Measurements from ENCODE around the gene TCP11L2. TPM values are rescaled to one million over a fixed set of nuclear protein-coding genes. Genes with fewer than 3 reads are reported as not detected.

The TCP11L2 gene
- total and polyA plus RNA-seq, 2 of the 8 experiments (the other 6 are each of a cell fraction or from before 2014, with no cell fraction given) = 2.1 to 7.1 TPM

DNA sequence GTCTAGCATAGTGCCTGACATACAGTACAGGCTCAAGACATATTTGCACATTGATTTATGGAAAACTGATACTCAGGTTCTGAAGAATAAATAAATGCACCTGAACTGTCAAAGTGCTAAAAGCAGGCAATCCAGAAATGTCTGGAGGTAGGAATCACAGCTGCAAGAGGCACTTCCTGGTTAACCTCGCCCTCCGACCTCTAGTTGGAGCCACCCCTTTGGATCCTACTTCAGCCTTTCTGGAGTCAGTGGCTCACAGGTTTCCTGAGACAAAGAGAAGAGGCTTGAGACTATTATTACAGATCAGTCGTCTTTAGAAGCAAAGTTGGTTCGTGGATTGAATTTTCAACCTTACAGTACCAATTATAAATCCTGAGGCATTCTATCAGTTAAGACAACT, 13.0 kb downstream of the TCP11L2 start:
- no peak overlapping the region for H2BK120ac ChIP-seq (replicated peaks; ENCODE audit: low read depth, low read length)
- no peak for TF ChIP-seq TAF1 (IDR thresholded peaks at IDR 0.05; ENCODE audit: low read depth, low read length)
- no peak for TF ChIP-seq RFX5 (IDR thresholded peaks at IDR 0.05; ENCODE audit: borderline replicate concordance, low read depth, low read length)
- TF ChIP-seq SAP30 (IDR thresholded peaks at IDR 0.05; ENCODE audit: insufficient read depth, insufficient replicate concordance, low read length) = no peak
- TF ChIP-seq, protein P1, sequence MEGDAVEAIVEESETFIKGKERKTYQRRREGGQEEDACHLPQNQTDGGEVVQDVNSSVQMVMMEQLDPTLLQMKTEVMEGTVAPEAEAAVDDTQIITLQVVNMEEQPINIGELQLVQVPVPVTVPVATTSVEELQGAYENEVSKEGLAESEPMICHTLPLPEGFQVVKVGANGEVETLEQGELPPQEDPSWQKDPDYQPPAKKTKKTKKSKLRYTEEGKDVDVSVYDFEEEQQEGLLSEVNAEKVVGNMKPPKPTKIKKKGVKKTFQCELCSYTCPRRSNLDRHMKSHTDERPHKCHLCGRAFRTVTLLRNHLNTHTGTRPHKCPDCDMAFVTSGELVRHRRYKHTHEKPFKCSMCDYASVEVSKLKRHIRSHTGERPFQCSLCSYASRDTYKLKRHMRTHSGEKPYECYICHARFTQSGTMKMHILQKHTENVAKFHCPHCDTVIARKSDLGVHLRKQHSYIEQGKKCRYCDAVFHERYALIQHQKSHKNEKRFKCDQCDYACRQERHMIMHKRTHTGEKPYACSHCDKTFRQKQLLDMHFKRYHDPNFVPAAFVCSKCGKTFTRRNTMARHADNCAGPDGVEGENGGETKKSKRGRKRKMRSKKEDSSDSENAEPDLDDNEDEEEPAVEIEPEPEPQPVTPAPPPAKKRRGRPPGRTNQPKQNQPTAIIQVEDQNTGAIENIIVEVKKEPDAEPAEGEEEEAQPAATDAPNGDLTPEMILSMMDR (IDR thresholded peaks at IDR 0.05; ENCODE audit: control extremely low read depth in 1 of 3, insufficient read depth in 1 of 3, low read depth in 1 of 3, low read length in 3 of 3) = peak; percentile 10 to 47 (median 29); a peak in 3 of 4 replicates
- no peak; a peak in 2 of 4 replicates for TF ChIP-seq RAD21 (IDR thresholded peaks at IDR 0.05 in 1 of 2, conservative IDR thresholded peaks at IDR 0.05 in 1 of 2; ENCODE audit: low read depth in 2 of 2, low read length in 2 of 2)
- TF ChIP-seq GTF2F1 (IDR thresholded peaks at IDR 0.05; ENCODE audit: borderline replicate concordance, low read depth, low read length) = no peak
- H4K91ac ChIP-seq (replicated peaks; ENCODE audit: insufficient read length, low read length) = no peak overlapping the region
- WGBS, 2 experiments (ENCODE audit: extremely low coverage in 1 of 2, insufficient coverage in 1 of 2, insufficient read length in 1 of 2, insufficient replicate concordance in 2 of 2, low coverage in 1 of 2, low lambda C conversion rate in 2 of 2, missing lambda C conversion rate in 1 of 2) = 66% methylated on average over 4 of the region's 4 CpGs; no CpG with 5 or more reads in 1 of the 2 experiments
- H3K4me2 ChIP-seq (ENCODE audit: insufficient read depth in 1 of 2, low read depth in 2 of 2, low read length in 2 of 2) = no peak overlapping the region
- no peak overlapping the region for H3K27ac ChIP-seq (ENCODE audit: low read depth, low read length)
- no peaks in the 10 kb centered on the region for H3K79me1 ChIP-seq (ENCODE audit: low read depth, low read length)
- no peaks in the 10 kb centered on the region for H3K9me3 ChIP-seq (ENCODE audit: insufficient read depth in 2 of 2, low read depth in 1 of 2, low read length in 1 of 2)
- H3K27me3 ChIP-seq (replicated peaks in 1 of 4; ENCODE audit: control insufficient read depth in 3 of 4, extremely low read depth in 1 of 4, insufficient read depth in 3 of 4, low read length in 3 of 4) = no peaks in the 10 kb centered on the region
- H4K8ac ChIP-seq (ENCODE audit: extremely low read depth, insufficient read depth, low read length) = no peak overlapping the region
- DNase-seq (ENCODE audit: low read depth in 1 of 2, low spot score in 2 of 2) (no peak), FAIRE-seq (no peak)
- no peaks in the 10 kb centered on the region for H3K23me2 ChIP-seq (ENCODE audit: low read depth, low read length)
- no peak overlapping the region for H3K14ac ChIP-seq (ENCODE audit: insufficient read length)
- H3K56ac ChIP-seq (replicated peaks; ENCODE audit: insufficient read length, low read depth, low read length) = no peak overlapping the region
- no peak overlapping the region for H2AFZ ChIP-seq (ENCODE audit: low read length)
- H2AK5ac ChIP-seq (ENCODE audit: low read depth, low read length) = no peak overlapping the region
- H3K4ac ChIP-seq (replicated peaks; ENCODE audit: insufficient read length, low read depth, low read length) = no peak overlapping the region
- H3K18ac ChIP-seq (ENCODE audit: extremely low read depth, low read length) = no peak overlapping the region
- ChIA-PET CTCF (ENCODE audit: partially characterized antibody) (interaction anchor here (0.6 to 2.8 kb wide), 11 partner anchors 10 to 611 kb away, joined by 3 to 9 read pairs (median 3); partner anchors contain the start of gene POLR3B), POLR2A (ENCODE audit: partially characterized antibody) (interaction anchor here (0.6 to 1.0 kb wide), 2 partner anchors 13 to 14 kb away, joined by 3 read pairs; partner anchors contain the start of gene TCP11L2)
- no peaks in the 10 kb centered on the region for H3K79me2 ChIP-seq (ENCODE audit: control insufficient read depth in 1 of 2, insufficient read depth in 2 of 2, low read length in 2 of 2)
- no peak overlapping the region for H3K4me3 ChIP-seq (ENCODE audit: extremely low read depth in 1 of 4, insufficient read depth in 2 of 4, low read depth in 3 of 4, low read length in 4 of 4)
- no peak overlapping the region for H2BK12ac ChIP-seq (ENCODE audit: low read depth, low read length)
- H4K20me1 ChIP-seq (replicated peaks in 1 of 2; ENCODE audit: control insufficient read depth in 1 of 2, insufficient read depth in 2 of 2, low read length in 2 of 2) = no peaks in the 10 kb centered on the region
- no peak overlapping the region for H2BK5ac ChIP-seq (ENCODE audit: low read depth, low read length)
- peak overlapping the region in 1 of 4 experiments; percentile 8; a peak in 1 of 7 replicates for H3K9ac ChIP-seq (replicated peaks in 1 of 4; ENCODE audit: extremely low read depth in 1 of 4, low read depth in 3 of 4, low read length in 3 of 4)
- H4K5ac ChIP-seq (ENCODE audit: insufficient read length, low read depth, low read length) = no peak overlapping the region
- no peak overlapping the region for H2BK15ac ChIP-seq (ENCODE audit: low read length)
- no peak overlapping the region for H3K23ac ChIP-seq (ENCODE audit: insufficient read length)
- H2BK20ac ChIP-seq (ENCODE audit: low read length) = no peak overlapping the region
- 0 out of 7 replicates have a peak, but pooled peaks cover 0 to 2% (median 0%) of the 10 kb centered on the region in 4 experiments for H3K4me1 ChIP-seq (replicated peaks in 1 of 4; ENCODE audit: control insufficient read depth in 3 of 4, insufficient read depth in 4 of 4, low read length in 3 of 4)
- H3K36me3 ChIP-seq (ENCODE audit: control insufficient read depth in 2 of 4, insufficient read depth in 4 of 4, low read length in 3 of 4) = 0 out of 8 replicates have a peak, but pooled peaks cover 0 to 3% (median 0%) of the 10 kb centered on the region in 4 experiments
